ENCODE measurements around the gene RALB.
"Not testable (repeated sequence)": the region's sequence is repeated elsewhere in the genome, so short reads cannot be mapped to it uniquely, and the experiment has no call there.

RALB gene

GRCh38 chr2:120315367-120316033, 62.8 kb downstream of the RALB start:
- no peak for DNase-seq (ENCODE audit: low read depth)

GRCh38 chr2:120316071-120316470, 63.4 kb downstream of the RALB start:
- no peak for DNase-seq (ENCODE audit: low read depth)

GRCh38 chr2:120316528-120317179, 64.0 kb downstream of the RALB start:
- no peak for DNase-seq (ENCODE audit: low read depth)

GRCh38 chr2:120317180-120317533, 64.5 kb downstream of the RALB start:
- no peak for DNase-seq (ENCODE audit: low read depth)

- no peak for DNase-seq (ENCODE audit: low read depth)
These were observed 65.3 kb downstream of the RALB start for GRCh38 chr2:120317916-120318315.

GRCh38 chr2:120318626-120319025, 66.0 kb downstream of the RALB start:
- DNase-seq (ENCODE audit: low read depth), result no peak

- DNase-seq (ENCODE audit: low read depth), result no peak
These were observed 66.5 kb downstream of the RALB start for GRCh38 chr2:120319123-120319522.

- no peak for DNase-seq (ENCODE audit: low read depth)
These were observed 67.2 kb downstream of the RALB start for GRCh38 chr2:120319686-120320317.

GRCh38 chr2:120320318-120320851, 67.7 kb downstream of the RALB start:
- no peak for DNase-seq (ENCODE audit: low read depth)

- DNase-seq (ENCODE audit: low read depth), result not testable (repeated sequence)
These were observed 68.4 kb downstream of the RALB start for GRCh38 chr2:120320887-120321556.

GRCh38 chr2:120321721-120322284, 69.2 kb downstream of the RALB start:
- no peak for DNase-seq (ENCODE audit: low read depth)

- DNase-seq (ENCODE audit: low read depth), result no peak
These were observed 69.7 kb downstream of the RALB start for GRCh38 chr2:120322329-120322728.

- no peak for DNase-seq (ENCODE audit: low read depth)
These were observed 70.6 kb downstream of the RALB start for GRCh38 chr2:120323214-120323613.

GRCh38 chr2:120323807-120324399, 71.3 kb downstream of the RALB start:
- DNase-seq (ENCODE audit: low read depth), result no peak

- DNase-seq (ENCODE audit: low read depth), result no peak
These were observed 72.3 kb downstream of the RALB start for GRCh38 chr2:120324933-120325332.

- no peak for DNase-seq (ENCODE audit: low read depth)
These were observed 73.4 kb downstream of the RALB start for GRCh38 chr2:120326066-120326465.

- no peak for DNase-seq (ENCODE audit: low read depth)
These were observed 78.5 kb downstream of the RALB start for GRCh38 chr2:120330946-120331822.

- DNase-seq (ENCODE audit: low read depth), result no peak
These were observed 79.3 kb downstream of the RALB start for GRCh38 chr2:120331903-120332302.

- DNase-seq (ENCODE audit: low read depth), result no peak
These were observed 79.7 kb downstream of the RALB start for GRCh38 chr2:120332384-120332783.

GRCh38 chr2:120334068-120334467, 81.4 kb downstream of the RALB start:
- no peak for DNase-seq (ENCODE audit: low read depth)

- no peak for DNase-seq (ENCODE audit: low read depth)
These were observed 84.1 kb downstream of the RALB start for GRCh38 chr2:120336749-120337148.
